ENCODE data around the gene COMMD4.
"Not testable (repeated sequence)": the region's sequence is repeated elsewhere in the genome, so short reads cannot be mapped to it uniquely, and the experiment has no call there.

Gene COMMD4

GRCh38 chr15:75371901-75372688 is 36.2 kb downstream of the COMMD4 start:
- DNase-seq (ENCODE audit: low read depth in 2 of 2), result no peak

GRCh38 chr15:75380773-75381172 is 44.9 kb downstream of the COMMD4 start:
- DNase-seq (ENCODE audit: low read depth in 2 of 2), result no peak

DNA sequence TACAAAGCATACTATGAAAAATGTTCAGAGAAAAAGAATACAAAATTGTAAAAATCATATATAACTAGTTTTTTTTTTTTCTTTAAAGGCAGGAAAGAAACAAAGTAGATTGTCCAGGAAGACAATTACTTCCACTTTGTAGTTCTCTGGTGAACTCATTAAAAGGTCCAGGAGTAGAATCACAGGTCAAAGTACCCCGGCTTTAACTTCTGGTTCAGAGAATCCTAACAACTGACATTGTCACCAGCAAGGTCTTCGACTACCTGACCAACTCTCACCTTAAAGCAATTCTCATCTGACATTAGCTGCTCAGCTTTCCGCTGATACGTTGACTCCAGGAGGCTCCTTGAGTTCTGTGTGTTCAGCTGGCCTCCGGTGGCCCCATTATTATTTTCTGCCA is 48.1 kb downstream of the COMMD4 start:
- not testable (repeated sequence) for DNase-seq (ENCODE audit: low read depth in 2 of 2)
